Coronary artery (tissue), 2 donors: ENCODE results near the gene FRMPD4.

ENCODE experiments used
- DNase-seq: peaks from one replicate; pipeline ENCODE4 v3.0.0-alpha.2; 2017; ENCODE audit warnings: low spot score
- H3K27ac ChIP-seq, 2 donors: fragments of 200-600 bp; sonication (generic); one replicate each; pipeline ENCODE4 v1.5.1; 2016 to 2019
- H3K4me3 ChIP-seq: fragments of 200-600 bp; sonication (generic); 2 replicates; pipeline ENCODE4 v1.5.1; 2016; ENCODE audit warnings: mild to moderate bottlenecking, moderate library complexity
- TF ChIP-seq, protein P1 (sequence below): fragments of 200-600 bp; sonication (generic); IDR thresholded peaks from one replicate; pipeline ENCODE4 v1.5.1; 2019; ENCODE audit warnings: antibody characterized with exemption

Gene FRMPD4

DNA sequence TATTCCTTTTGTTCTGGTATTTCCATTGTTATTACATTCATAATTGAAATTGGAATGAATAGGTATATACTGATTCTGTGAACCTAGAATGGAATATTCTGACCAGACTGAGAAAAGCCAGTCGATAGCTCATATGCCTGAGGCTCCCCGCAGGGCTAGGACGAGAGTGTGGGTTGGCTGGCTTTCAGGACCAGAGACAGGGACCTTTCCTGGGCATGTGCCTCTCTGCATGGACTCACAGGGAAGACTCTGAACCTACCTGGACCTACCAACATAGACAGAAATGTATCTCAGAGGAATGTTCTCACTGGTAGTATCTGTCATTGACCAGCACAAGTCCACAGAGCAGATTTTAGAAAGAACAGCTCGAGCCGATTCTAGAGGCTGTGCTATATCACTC is 214.6 kb downstream of the FRMPD4 start:
- Histone ChIP-seq H3K27ac (no peak overlapping the region), H3K4me3 (no peak overlapping the region)
- no peak for DNase-seq
- TF ChIP-seq, protein P1, sequence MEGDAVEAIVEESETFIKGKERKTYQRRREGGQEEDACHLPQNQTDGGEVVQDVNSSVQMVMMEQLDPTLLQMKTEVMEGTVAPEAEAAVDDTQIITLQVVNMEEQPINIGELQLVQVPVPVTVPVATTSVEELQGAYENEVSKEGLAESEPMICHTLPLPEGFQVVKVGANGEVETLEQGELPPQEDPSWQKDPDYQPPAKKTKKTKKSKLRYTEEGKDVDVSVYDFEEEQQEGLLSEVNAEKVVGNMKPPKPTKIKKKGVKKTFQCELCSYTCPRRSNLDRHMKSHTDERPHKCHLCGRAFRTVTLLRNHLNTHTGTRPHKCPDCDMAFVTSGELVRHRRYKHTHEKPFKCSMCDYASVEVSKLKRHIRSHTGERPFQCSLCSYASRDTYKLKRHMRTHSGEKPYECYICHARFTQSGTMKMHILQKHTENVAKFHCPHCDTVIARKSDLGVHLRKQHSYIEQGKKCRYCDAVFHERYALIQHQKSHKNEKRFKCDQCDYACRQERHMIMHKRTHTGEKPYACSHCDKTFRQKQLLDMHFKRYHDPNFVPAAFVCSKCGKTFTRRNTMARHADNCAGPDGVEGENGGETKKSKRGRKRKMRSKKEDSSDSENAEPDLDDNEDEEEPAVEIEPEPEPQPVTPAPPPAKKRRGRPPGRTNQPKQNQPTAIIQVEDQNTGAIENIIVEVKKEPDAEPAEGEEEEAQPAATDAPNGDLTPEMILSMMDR, result no peak

DNA sequence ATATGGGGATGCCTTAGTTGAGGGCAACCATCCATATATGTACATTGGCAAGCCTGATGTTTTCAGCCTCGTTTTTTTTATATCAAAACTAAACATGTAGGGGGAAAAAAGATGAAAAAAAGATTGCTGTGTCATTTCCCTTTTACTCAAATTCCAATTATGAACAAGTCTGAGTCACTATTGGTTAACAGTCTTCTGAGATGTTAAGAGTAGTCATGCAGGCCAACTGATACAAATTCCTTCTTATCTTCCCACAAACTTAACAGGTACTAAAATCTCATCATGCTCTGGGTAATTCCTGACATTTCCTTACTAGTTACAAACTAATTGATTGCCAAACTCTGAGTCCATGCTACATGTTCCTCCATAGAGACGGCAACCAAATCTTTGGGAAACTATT is 222.1 kb downstream of the FRMPD4 start:
- no peak for DNase-seq

DNA sequence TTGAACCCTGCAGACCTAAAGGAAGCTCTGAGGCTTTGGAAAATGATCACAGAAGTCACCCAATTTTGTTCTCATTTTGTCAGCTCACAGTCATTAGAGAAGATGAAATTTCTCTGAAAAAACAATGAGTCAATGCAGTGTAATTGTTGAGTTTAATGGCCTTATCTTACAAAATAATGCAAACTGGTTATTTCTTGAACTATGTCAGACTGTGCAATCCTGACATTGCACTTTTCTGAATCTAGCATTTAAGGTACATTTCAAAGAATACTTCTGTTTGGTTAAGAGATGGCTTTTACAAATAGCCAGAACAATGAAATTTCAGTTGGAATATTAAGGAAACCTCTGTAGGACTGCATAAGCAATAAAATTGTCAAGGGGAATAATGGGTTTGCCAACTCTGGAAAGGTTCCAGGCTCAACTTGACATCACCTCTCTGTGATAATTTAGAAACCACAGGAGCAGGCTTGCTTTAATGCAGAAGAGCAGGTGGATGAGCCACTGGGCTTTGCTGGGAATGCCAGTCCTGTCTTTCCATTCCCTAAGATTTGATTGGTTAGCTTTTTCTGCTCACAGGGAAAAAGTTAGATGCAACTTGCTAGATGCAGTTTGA is 222.8 kb downstream of the FRMPD4 start:
- Histone ChIP-seq H3K27ac (no peak overlapping the region), H3K4me3 (no peak overlapping the region)
- no peak for DNase-seq
- TF ChIP-seq, protein P1, result no peak

More for the DNA sequence above, 222.1 kb downstream of the FRMPD4 start:
- Histone ChIP-seq H3K4me3 (no peak overlapping the region), H3K27ac (no peak overlapping the region)
- TF ChIP-seq, protein P1, result no peak

DNA sequence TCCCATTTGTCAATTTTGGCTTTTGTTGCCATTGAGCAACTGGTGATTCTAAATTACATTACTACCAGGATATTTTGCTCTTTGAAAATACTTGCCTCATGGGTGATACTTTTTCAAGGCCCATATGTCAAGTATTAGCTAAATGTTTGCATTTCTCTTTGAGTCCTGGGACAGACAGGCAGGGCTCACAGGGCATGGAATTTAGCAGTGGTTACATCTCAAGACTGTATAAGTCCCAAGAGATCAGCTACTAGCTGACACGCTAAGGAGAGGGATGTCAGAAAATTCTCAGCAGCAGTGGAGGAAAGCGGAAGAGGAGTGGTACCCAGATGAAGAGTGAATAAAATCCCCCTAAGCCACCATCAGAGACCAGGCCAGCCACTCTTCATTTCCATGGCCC is 224.9 kb downstream of the FRMPD4 start:
- TF ChIP-seq, protein P1, result no peak

DNA sequence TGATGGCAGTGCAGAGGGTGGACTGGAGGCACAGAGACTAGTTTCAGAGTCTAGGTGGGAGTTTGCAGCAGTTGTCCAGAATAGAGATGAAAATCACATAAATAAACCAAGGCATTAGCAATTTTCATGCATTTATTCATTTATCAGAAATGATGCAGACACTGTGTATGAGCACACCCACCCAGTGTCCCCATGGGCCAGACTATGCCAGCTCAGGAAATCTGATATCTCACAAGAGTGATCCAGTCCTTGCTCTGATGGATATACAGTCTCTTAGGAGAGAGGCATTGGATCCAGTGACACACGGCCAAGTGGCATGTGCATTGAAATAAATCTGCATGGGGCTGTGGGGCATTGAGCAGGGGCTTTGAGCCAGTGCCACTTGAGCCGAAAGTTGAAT is 228.2 kb downstream of the FRMPD4 start:
- no peak overlapping the region for H3K4me3 ChIP-seq
- no peak for DNase-seq
- TF ChIP-seq, protein P1, result no peak
- H3K27ac ChIP-seq, result no peak overlapping the region

More for the DNA sequence above, 224.9 kb downstream of the FRMPD4 start:
- H3K4me3 ChIP-seq, result no peak overlapping the region
- H3K27ac ChIP-seq, result no peak overlapping the region
- no peak for DNase-seq

DNA sequence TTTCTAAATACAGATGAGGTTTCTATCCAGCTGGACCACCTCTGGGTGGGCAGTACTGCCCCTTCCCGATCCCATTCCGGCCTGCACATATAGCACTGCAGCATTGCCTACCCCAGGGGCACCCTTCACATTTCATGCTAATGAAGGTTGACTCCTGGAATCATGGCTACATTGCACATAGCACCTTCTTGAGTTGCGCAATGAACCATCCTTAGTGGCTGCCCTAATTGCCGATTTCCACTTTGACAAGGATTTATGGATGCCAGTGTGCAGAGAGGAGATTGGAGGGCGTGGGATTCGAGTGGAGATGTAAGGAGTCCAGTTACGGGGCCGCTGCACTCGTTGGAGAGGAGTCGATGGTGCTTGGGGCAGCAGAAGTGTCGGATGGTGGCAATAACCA is 229.0 kb downstream of the FRMPD4 start:
- no peak overlapping the region for H3K27ac ChIP-seq
- TF ChIP-seq, protein P1, result no peak
- no peak for DNase-seq
- H3K4me3 ChIP-seq, result no peak overlapping the region

DNA sequence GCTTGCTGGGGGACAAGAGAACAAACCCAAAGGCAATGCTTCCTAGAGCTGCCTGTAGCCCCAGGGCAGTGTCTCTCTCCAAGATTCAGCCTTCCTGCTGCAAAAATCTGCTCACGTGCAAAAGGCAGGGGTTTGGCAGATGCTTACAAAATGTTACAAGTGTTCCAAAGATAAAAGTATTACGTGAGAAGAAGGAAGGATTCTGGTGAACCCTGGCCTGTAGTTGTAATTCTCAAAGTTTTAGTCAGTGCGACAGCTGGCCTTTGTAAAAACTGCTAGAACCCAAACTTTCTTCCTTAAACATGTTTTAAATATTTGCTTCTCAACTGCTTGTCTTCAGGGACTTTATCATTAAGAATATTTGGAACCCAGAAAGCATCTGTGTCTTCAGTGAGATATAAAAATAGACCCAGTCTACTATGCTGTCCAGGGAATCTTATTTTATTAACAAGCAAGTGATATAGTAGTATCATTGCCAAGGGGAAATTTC is 232.3 kb downstream of the FRMPD4 start:
- TF ChIP-seq, protein P1, result no peak
- no peak for DNase-seq
- Histone ChIP-seq H3K4me3 (no peak overlapping the region), H3K27ac (no peak overlapping the region)
